GM23338 (cell line): Measurements from ENCODE around the gene CTRB1.

Experiments used
- CREB1 ChIP-seq: fragments of 250-450 bp; sonication (Bioruptor Pico); IDR thresholded peaks from 2 replicates; pipeline ENCODE4 v1.5.0; 2020; ENCODE audit warnings: low read depth, mild to moderate bottlenecking, moderate library complexity
- EZH2 ChIP-seq: fragments of 200-600 bp; sonication (generic); IDR thresholded peaks from one replicate; pipeline ENCODE4 v1.8.0; 2017; ENCODE audit warnings: antibody characterized with exemption, mild to moderate bottlenecking, low read depth; ENCODE audit not compliant: unreplicated experiment
- EZH2phosphoT487 ChIP-seq: fragments of 200-600 bp; sonication (generic); IDR thresholded peaks from one replicate; pipeline ENCODE4 v1.8.1; 2018; ENCODE audit warnings: antibody characterized with exemption; ENCODE audit not compliant: unreplicated experiment
- JUNB ChIP-seq: IDR thresholded peaks from one replicate; pipeline ENCODE4 v1.6.1; 2016; ENCODE audit warnings: antibody characterized with exemption; ENCODE audit not compliant: unreplicated experiment
- NANOG ChIP-seq: IDR thresholded peaks from 2 replicates; pipeline ENCODE4 v1.6.1; 2016; ENCODE audit warnings: antibody characterized with exemption, borderline replicate concordance
- POLR2AphosphoS5 ChIP-seq: IDR thresholded peaks from 2 replicates; pipeline ENCODE4 v1.6.1; 2016; ENCODE audit warnings: antibody characterized with exemption, low read depth
- STAT1 ChIP-seq: IDR thresholded peaks from one replicate; pipeline ENCODE4 v1.6.1; 2016; ENCODE audit warnings: antibody characterized with exemption; ENCODE audit not compliant: unreplicated experiment
- TF ChIP-seq, protein P1 (sequence below), 2 experiments: fragments of 200-600 bp in 1 of 2; sonication (generic) in 1 of 2; conservative IDR thresholded peaks; 2 replicates each; pipeline versions ENCODE4 v1.5.1 to v1.6.1; 2016 to 2017; ENCODE audit warnings: antibody characterized with exemption in 2 of 2, low read depth in 2 of 2, mild to moderate bottlenecking in 2 of 2, moderate library complexity in 1 of 2
- TF ChIP-seq, protein P2 (sequence below): fragments of 250-450 bp; sonication (Bioruptor Pico); IDR thresholded peaks from 2 replicates; pipeline ENCODE4 v1.5.0; 2020; ENCODE audit warnings: mild to moderate bottlenecking, moderate library complexity
- TF ChIP-seq, protein P3 (sequence below): IDR thresholded peaks from one replicate; pipeline ENCODE4 v1.6.1; 2018; ENCODE audit warnings: antibody characterized with exemption; ENCODE audit not compliant: unreplicated experiment
- TF ChIP-seq, protein P4 (sequence below): IDR thresholded peaks from 2 replicates; pipeline ENCODE4 v1.6.1; 2016; ENCODE audit warnings: antibody characterized with exemption

DNA sequence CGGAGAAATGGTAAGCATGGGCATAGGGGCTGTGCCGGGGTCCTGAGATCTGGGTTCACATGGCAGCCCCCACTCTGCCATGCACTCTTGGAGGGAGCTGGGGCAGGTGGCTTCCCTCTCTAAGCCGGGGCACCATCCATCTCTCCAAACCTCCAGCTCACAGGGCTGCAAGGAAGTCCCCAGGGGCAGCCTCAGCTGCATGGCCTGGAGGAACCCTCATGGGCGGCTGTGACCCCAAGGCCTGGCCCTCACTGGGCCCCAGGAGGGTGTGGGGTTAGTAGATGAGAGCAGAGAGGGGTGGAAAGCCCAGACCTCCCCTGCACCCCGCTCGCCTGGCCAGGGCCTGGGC, 14.4 kb upstream of the CTRB1 start:
- TF ChIP-seq, protein P1, sequence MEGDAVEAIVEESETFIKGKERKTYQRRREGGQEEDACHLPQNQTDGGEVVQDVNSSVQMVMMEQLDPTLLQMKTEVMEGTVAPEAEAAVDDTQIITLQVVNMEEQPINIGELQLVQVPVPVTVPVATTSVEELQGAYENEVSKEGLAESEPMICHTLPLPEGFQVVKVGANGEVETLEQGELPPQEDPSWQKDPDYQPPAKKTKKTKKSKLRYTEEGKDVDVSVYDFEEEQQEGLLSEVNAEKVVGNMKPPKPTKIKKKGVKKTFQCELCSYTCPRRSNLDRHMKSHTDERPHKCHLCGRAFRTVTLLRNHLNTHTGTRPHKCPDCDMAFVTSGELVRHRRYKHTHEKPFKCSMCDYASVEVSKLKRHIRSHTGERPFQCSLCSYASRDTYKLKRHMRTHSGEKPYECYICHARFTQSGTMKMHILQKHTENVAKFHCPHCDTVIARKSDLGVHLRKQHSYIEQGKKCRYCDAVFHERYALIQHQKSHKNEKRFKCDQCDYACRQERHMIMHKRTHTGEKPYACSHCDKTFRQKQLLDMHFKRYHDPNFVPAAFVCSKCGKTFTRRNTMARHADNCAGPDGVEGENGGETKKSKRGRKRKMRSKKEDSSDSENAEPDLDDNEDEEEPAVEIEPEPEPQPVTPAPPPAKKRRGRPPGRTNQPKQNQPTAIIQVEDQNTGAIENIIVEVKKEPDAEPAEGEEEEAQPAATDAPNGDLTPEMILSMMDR (conservative IDR thresholded peaks at IDR 0.05; ENCODE audit: low read depth in 2 of 2), result no peak
- no peak for TF ChIP-seq POLR2AphosphoS5
- TF ChIP-seq EZH2, result no peak
- TF ChIP-seq, protein P2, sequence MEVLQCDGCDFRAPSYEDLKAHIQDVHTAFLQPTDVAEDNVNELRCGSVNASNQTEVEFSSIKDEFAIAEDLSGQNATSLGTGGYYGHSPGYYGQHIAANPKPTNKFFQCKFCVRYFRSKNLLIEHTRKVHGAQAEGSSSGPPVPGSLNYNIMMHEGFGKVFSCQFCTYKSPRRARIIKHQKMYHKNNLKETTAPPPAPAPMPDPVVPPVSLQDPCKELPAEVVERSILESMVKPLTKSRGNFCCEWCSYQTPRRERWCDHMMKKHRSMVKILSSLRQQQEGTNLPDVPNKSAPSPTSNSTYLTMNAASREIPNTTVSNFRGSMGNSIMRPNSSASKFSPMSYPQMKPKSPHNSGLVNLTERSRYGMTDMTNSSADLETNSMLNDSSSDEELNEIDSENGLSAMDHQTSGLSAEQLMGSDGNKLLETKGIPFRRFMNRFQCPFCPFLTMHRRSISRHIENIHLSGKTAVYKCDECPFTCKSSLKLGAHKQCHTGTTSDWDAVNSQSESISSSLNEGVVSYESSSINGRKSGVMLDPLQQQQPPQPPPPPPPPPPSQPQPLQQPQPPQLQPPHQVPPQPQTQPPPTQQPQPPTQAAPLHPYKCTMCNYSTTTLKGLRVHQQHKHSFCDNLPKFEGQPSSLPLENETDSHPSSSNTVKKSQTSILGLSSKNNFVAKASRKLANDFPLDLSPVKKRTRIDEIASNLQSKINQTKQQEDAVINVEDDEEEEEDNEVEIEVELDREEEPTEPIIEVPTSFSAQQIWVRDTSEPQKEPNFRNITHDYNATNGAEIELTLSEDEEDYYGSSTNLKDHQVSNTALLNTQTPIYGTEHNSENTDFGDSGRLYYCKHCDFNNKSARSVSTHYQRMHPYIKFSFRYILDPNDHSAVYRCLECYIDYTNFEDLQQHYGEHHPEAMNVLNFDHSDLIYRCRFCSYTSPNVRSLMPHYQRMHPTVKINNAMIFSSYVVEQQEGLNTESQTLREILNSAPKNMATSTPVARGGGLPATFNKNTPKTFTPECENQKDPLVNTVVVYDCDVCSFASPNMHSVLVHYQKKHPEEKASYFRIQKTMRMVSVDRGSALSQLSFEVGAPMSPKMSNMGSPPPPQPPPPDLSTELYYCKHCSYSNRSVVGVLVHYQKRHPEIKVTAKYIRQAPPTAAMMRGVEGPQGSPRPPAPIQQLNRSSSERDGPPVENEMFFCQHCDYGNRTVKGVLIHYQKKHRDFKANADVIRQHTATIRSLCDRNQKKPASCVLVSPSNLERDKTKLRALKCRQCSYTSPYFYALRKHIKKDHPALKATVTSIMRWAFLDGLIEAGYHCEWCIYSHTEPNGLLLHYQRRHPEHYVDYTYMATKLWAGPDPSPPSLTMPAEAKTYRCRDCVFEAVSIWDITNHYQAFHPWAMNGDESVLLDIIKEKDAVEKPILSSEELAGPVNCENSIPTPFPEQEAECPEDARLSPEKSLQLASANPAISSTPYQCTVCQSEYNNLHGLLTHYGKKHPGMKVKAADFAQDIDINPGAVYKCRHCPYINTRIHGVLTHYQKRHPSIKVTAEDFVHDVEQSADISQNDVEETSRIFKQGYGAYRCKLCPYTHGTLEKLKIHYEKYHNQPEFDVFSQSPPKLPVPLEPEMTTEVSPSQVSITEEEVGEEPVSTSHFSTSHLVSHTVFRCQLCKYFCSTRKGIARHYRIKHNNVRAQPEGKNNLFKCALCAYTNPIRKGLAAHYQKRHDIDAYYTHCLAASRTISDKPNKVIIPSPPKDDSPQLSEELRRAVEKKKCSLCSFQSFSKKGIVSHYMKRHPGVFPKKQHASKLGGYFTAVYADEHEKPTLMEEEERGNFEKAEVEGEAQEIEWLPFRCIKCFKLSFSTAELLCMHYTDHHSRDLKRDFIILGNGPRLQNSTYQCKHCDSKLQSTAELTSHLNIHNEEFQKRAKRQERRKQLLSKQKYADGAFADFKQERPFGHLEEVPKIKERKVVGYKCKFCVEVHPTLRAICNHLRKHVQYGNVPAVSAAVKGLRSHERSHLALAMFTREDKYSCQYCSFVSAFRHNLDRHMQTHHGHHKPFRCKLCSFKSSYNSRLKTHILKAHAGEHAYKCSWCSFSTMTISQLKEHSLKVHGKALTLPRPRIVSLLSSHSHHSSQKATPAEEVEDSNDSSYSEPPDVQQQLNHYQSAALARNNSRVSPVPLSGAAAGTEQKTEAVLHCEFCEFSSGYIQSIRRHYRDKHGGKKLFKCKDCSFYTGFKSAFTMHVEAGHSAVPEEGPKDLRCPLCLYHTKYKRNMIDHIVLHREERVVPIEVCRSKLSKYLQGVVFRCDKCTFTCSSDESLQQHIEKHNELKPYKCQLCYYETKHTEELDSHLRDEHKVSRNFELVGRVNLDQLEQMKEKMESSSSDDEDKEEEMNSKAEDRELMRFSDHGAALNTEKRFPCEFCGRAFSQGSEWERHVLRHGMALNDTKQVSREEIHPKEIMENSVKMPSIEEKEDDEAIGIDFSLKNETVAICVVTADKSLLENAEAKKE (CRISPR knock-in tag), result no peak
- TF ChIP-seq EZH2phosphoT487, result no peak
- no peak for TF ChIP-seq CREB1
- TF ChIP-seq JUNB, result no peak
- TF ChIP-seq, protein P3, sequence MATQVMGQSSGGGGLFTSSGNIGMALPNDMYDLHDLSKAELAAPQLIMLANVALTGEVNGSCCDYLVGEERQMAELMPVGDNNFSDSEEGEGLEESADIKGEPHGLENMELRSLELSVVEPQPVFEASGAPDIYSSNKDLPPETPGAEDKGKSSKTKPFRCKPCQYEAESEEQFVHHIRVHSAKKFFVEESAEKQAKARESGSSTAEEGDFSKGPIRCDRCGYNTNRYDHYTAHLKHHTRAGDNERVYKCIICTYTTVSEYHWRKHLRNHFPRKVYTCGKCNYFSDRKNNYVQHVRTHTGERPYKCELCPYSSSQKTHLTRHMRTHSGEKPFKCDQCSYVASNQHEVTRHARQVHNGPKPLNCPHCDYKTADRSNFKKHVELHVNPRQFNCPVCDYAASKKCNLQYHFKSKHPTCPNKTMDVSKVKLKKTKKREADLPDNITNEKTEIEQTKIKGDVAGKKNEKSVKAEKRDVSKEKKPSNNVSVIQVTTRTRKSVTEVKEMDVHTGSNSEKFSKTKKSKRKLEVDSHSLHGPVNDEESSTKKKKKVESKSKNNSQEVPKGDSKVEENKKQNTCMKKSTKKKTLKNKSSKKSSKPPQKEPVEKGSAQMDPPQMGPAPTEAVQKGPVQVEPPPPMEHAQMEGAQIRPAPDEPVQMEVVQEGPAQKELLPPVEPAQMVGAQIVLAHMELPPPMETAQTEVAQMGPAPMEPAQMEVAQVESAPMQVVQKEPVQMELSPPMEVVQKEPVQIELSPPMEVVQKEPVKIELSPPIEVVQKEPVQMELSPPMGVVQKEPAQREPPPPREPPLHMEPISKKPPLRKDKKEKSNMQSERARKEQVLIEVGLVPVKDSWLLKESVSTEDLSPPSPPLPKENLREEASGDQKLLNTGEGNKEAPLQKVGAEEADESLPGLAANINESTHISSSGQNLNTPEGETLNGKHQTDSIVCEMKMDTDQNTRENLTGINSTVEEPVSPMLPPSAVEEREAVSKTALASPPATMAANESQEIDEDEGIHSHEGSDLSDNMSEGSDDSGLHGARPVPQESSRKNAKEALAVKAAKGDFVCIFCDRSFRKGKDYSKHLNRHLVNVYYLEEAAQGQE, result no peak
- no peak for TF ChIP-seq NANOG
- no peak for TF ChIP-seq STAT1
- TF ChIP-seq, protein P4, sequence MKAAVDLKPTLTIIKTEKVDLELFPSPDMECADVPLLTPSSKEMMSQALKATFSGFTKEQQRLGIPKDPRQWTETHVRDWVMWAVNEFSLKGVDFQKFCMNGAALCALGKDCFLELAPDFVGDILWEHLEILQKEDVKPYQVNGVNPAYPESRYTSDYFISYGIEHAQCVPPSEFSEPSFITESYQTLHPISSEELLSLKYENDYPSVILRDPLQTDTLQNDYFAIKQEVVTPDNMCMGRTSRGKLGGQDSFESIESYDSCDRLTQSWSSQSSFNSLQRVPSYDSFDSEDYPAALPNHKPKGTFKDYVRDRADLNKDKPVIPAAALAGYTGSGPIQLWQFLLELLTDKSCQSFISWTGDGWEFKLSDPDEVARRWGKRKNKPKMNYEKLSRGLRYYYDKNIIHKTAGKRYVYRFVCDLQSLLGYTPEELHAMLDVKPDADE, result no peak
